PFSK-1 (cell line): ENCODE measurements around the gene E2F3.

ENCODE experiments used
- POLR2AphosphoS5 ChIP-seq: IDR thresholded peaks from 2 replicates; pipeline ENCODE4 v1.6.1; 2012; ENCODE audit warnings: low read depth, mild to moderate bottlenecking, control low read depth, low read length, moderate library complexity
- TF ChIP-seq, protein P1 (sequence below), 2 experiments: IDR thresholded peaks; 2 replicates each; pipeline versions ENCODE4 v1.6.1 to v1.8.0; 2011 to 2012; ENCODE audit warnings: low read depth in 2 of 2, low read length in 2 of 2, control low read depth in 1 of 2, inconsistent platforms in 1 of 2, mild to moderate bottlenecking in 1 of 2, moderate library complexity in 1 of 2; ENCODE audit not compliant: insufficient read depth in 1 of 2

DNA sequence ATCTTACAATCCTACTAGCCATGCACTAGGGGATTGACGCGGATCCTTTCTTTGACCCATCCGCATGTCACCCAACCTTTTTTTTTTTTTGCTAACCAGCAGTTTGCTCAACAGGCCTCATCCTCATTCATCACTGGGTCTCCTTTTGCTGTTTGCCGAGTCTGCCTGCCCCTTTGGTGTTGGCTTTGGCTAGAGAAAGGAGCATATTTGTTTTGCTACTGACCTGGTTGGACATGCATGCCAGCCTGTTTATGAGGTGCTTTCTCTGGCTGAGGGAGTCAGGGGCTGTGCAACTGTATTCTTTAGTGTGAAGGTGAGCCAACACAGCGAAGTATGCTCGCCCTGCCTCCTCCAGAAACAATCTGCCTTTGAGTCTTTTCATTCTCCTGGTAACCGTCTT lies 40.2 kb downstream of the E2F3 start:
- TF ChIP-seq, protein P1, sequence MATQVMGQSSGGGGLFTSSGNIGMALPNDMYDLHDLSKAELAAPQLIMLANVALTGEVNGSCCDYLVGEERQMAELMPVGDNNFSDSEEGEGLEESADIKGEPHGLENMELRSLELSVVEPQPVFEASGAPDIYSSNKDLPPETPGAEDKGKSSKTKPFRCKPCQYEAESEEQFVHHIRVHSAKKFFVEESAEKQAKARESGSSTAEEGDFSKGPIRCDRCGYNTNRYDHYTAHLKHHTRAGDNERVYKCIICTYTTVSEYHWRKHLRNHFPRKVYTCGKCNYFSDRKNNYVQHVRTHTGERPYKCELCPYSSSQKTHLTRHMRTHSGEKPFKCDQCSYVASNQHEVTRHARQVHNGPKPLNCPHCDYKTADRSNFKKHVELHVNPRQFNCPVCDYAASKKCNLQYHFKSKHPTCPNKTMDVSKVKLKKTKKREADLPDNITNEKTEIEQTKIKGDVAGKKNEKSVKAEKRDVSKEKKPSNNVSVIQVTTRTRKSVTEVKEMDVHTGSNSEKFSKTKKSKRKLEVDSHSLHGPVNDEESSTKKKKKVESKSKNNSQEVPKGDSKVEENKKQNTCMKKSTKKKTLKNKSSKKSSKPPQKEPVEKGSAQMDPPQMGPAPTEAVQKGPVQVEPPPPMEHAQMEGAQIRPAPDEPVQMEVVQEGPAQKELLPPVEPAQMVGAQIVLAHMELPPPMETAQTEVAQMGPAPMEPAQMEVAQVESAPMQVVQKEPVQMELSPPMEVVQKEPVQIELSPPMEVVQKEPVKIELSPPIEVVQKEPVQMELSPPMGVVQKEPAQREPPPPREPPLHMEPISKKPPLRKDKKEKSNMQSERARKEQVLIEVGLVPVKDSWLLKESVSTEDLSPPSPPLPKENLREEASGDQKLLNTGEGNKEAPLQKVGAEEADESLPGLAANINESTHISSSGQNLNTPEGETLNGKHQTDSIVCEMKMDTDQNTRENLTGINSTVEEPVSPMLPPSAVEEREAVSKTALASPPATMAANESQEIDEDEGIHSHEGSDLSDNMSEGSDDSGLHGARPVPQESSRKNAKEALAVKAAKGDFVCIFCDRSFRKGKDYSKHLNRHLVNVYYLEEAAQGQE (IDR thresholded peaks at IDR 0.05; ENCODE audit: insufficient read depth in 1 of 2, low read depth in 2 of 2, low read length in 2 of 2) = no peak
- TF ChIP-seq POLR2AphosphoS5 = no peak
